GM11168 (cell line): Measurements from ENCODE around the gene DAGLB.
"Not testable (repeated sequence)": the region's sequence is repeated elsewhere in the genome, so short reads cannot be mapped to it uniquely, and the experiment has no call there.

ENCODE experiments used
- in situ Hi-C: fragments of 300-500 bp; cut with MboI; formaldehyde crosslinking; loops from one replicate; pipeline ENCODE4 v1.12.0; 2022; ENCODE audit warnings: low sequenced_read_pairs; ENCODE audit not compliant: unreplicated experiment

Gene DAGLB

DNA sequence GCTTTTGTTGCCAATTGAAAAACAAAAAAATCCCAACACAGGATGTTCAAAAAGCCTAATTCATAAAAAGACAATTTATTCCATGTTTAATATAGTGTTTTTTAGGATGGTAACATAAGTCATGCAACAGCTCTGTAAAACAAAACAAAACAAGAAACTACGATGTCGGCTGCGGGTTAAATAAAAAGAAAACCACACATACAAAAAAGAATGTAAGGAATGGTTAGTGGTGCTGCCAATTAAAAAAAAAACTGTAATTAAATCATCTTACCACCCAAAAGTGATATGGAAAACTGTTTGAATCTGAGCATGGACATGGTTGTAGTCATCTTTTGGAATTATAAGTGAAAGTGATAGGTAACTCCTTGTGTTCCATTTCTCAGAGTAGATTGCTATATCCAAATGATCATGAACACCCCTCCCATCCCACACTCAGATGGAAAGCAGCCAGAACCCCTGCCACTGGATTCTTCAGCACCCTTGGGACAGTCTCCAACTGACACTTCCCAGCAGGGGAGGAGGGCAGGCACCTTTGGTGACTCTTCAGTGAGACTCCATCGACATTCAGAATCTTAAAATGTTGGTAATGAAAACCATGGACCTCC, 14.3 kb upstream of the DAGLB start:
- in situ Hi-C loops: no loop called here

DNA sequence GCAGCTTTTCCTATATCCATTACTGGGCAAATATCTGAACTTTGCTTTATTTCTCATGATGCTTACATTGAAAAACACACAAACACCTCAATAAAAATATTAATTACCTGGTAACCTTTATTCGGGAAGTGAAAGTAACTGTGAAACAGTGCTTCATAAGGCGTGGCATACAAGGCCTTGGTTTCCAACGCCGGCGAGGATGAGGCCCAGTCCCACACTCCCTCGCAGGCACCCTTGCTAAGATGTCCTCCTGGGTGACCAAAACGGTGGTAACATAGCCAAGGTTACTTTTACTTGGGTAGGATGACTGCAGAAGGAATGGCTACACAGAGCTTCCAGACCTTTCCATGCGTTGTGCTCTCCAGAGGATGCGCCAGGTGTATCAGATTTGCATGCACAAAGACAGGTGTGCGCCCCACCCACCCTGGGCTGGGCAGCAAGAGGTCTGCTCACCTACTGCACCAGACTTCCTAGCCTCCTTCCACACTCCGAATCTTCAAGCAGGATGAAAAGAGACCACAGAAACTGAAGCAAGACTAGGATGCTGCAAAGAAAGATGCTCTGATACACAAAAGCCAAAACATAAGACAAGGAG, 13.3 kb upstream of the DAGLB start:
- in situ Hi-C loops: no loop called here

GRCh38 chr7:6460303-6460702, 12.5 kb upstream of the DAGLB start:
- in situ Hi-C loops: no loop called here

GRCh38 chr7:6458676-6459075, 10.9 kb upstream of the DAGLB start:
- in situ Hi-C loops: not testable (repeated sequence)

DNA sequence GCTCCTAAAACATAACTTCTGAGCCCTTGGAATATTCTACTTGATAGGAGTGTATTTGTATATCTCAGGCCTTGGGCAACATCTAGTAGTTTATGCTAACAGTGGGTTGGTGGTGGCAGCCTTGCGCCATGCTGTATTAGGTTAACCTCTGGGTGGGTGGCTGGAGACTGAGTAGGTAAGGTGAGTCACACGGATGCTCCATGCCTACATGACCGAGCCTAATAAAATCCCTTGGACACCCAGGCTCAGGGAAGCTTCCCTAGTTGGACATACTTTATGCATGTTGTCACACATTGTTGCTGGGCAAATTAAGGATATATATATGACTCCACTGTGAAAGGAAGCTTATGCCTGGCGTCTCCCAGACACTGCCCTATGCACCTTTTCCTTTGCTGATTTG, 6.0 kb upstream of the DAGLB start:
- in situ Hi-C loops: no loop called here

- in situ Hi-C loops: no loop called here
Observed at GRCh38 chr7:6451224-6451705, 3.5 kb upstream of the DAGLB start.

DNA sequence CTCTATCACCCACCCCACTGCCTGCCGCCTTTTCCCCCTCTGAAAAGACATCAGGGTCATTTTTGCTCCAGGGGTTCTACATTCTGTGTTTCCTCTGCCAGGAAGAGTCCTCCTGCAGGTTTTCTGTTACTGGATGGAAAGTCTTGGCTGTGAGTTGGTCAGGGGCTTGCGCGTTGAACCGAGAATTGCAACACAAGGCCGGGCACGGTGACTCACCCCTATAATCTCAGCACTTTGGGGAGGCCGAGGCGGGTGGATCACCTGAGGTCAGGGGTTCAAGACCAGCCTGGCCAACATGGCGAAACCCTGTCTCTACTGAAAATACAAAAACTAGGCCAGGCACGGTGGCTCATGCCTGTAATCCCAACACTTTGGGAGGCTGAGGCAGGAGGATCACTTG, 2.8 kb upstream of the DAGLB start:
- in situ Hi-C loops: not testable (repeated sequence)

GRCh38 chr7:6449884-6450283, 2.1 kb upstream of the DAGLB start:
- in situ Hi-C loops: not testable (repeated sequence)

GRCh38 chr7:6448943-6449543, 1.3 kb upstream of the DAGLB start:
- in situ Hi-C loops: no loop called here

DNA sequence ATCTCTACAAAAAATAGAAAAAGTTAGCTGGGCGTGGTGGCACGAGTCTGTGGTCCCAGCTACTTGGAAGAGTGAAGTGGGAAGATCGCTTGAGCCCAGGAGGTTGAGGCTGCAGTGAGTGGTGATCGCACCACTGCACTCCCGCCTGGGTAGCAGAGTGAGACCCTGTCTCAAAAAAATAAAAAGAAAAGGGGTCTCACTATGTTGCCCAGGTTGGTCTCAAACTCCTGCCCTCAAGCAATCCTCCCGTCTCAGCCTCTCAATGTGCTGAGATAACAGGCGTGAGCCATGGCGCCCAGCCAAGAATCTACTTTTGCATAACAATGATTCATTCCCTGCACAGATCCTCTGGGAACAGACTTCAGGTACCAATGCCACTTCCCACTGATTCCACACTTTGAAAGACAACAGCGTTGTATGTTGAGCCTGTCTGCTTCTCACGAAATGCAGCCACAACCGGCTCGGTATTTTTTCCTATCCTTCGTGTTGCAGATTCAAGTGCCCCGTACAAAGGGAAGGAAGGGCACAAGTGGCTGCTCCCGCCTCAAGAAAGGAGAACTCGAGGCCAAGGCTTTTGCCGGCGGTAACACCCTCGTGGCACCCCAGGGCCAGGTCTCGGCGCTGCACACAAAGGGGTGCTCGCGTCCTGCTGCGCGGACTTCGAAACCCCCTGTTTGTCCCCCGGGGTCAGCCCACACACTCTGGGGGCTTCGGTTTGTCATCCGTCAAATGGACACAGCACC, 745 bp downstream of the DAGLB start:
- in situ Hi-C loops: no loop called here

DNA sequence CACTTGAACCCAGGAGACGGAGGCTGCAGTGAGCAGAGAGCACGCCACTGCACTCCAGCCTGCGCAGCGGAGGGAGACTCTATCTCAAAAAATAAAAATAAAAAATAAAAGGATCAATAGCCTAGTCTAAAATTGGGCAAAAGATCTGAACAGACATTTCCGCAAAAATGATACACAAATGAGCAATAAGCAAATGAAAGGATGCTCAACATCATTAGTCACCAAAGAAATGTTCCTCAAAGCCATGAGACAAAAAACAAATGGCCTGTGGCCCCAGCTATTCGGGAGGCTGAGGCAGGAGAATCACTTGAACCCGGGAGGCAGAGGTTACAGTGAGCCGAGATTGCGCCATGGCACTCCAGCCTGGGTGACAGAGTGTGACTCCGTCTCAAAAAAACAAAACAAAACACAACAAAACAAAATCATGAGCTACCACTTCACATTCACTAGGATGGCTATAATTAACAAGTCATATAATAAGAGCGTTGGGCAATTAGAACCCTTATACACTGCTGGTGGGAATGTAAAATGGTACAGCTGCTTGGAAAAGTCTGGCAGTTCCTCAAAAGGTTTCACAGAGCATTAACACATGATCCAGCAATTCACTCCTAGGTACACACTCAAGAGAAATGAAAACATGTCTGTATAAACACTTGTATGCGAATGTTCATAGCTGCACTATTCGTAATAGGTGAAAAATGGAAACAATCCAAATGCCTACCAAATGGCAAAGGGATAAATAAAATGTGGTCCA, 3.1 kb downstream of the DAGLB start:
- in situ Hi-C loops: no loop called here

GRCh38 chr7:6443372-6443941, 4.3 kb downstream of the DAGLB start:
- in situ Hi-C loops: no loop called here

DNA sequence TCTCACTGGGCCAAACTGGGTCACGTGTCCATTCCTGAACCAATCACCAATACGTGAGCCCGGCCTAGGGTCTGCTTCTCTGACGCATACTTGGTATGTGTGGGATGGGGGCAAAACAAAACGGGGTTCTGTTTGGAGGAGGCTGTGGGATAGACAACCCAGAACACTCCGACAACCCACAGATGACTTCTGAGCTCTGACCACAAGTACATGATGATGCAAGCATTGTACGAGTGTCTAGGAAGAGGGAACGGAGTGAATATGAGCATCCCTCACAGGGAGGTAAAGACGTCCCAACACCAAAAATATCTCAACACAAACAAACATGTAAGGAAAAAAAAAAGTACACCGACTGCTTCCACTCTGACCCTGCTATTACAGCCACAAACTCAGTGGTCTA, 5.6 kb downstream of the DAGLB start:
- in situ Hi-C loops: no loop called here

- in situ Hi-C loops: no loop called here
Observed at GRCh38 chr7:6440381-6440780, 7.4 kb downstream of the DAGLB start.

- in situ Hi-C loops: no loop called here
Observed at GRCh38 chr7:6438427-6438826, 9.3 kb downstream of the DAGLB start.

DNA sequence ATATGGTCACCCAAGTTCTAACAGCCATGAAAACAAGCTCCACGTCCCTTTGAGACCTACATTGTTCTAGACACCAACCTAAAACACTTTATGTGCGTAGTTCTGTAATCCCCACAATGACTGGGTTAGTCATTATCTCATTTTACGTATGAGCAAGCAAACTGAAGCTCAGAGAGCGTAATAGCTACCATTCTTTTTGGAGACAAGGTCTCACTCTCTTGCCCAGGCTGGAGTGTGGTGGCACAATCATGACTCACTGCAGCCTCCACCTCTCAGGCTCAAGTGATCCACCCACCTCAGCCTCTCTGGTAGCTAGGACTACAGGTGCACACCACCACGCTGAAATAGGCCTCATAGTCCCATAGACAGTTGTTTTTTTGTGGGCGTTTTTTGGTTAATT, 10.5 kb downstream of the DAGLB start:
- in situ Hi-C loops: no loop called here

DNA sequence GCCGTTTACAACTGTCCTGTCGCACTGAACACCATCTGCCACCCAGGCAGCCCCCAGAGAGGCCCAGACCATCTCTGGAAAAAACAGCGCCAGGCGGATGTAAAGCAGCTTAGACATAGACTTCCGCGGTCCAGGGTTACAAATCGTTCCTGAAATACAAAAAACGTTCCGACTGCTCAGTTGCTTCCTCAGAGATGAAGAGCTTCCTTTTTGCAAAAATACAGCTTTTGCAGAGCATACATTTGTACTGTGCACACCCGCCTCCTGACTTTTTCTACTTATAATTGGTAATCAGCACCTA, 11.4 kb downstream of the DAGLB start:
- in situ Hi-C loops: no loop called here

GRCh38 chr7:6435486-6436384, 12.0 kb downstream of the DAGLB start:
- in situ Hi-C loops: no loop called here
